Measurements from ENCODE around the gene TMEM53. TPM values are rescaled to one million over a fixed set of nuclear protein-coding genes. Genes with fewer than 3 reads are reported as not detected.
"Not testable (repeated sequence)": the region's sequence is repeated elsewhere in the genome, so short reads cannot be mapped to it uniquely, and the experiment has no call there.

TMEM53 gene
- total RNA-seq, 1 donor from 2014 or later, result 11.8 TPM

DNA sequence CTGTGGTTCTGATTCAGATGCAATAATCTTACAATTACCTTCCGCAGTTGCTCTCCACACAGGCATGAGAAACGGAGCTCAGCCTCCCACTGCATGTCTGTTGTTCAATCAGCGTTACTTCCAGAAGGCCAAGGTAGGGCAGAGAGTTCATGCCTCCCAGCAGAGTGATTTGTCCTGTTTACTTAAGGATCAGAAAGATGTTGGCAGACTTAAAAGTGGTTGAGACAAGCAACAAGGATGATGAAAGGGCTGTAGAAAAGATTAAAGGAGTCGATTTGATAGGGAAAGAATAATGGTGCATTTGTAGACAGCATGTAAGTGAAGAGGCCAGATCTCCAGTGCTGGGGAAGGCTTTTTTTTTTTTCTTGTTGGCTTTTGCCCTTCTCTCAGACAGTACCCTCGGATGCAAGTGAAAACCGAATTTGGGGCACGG is 26.9 kb upstream of the TMEM53 start:
- intact Hi-C loops (cut with DNase I), result no loop called here
- ATAC-seq (no peak), DNase-seq (ENCODE audit: missing footprints) (no peak)

DNA sequence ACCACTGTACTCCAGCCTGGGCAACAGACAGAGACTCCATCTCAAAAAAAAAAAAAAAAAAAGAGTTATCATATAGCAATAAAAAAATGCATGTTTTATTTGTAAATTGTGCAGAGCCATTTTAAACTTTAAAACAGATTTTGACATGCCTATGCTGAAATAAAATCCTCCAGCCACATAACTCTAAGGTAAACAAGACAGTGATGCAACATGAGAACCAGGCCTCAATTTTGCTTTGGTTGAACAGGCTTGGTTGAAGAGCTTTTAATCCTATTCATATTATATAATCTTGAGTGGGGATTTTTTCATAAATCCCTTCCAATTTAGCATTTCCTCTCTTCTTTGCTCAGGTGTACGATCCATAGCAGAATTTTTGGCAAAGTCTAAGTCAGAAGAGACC is 26.3 kb upstream of the TMEM53 start:
- no peak for ATAC-seq
- DNase-seq (ENCODE audit: missing footprints), result no peak
- intact Hi-C loops (cut with DNase I), result no loop called here

DNA sequence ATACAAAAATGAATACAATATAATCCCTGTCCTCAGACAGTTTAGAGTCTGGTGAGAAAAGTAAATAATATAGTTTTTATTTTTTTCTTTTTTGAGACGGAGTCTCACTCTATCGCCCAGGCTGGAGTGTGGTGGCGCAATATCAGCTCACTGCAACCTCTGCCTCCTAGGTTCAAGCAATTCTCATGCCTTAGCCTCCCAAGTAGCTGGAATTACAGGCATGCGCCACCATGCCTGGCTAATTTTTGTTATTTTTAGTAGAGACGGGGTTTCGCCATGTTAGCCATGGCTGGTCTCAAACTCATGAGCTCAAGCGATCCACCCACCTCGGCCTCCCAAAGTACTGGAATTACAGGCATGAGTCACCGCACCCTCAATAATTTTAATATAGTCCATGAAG is 25.1 kb upstream of the TMEM53 start:
- intact Hi-C loops (cut with DNase I); ATAC-seq; DNase-seq (ENCODE audit: missing footprints): not testable (repeated sequence)

DNA sequence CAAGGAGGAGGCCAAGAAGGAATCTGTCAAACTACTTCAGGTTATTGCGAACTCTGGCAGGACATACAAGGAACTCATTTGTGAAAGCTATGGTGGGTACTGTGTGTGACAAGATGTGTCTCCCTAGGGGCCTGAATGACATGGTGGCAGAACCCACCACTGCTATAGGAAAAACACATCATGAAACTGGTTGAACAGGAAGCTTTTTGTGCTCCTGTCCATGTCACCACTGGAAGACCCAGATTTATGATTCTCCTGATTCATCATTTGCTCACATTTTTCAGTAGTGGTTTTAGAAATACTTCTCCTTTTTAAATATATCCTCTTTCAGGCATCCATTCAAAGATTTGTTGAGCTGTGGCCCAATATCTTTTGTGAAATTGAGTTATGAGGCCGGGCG is 23.9 kb upstream of the TMEM53 start:
- ATAC-seq (no peak), DNase-seq (ENCODE audit: missing footprints) (no peak)
- intact Hi-C loops (cut with DNase I), result no loop called here

DNA sequence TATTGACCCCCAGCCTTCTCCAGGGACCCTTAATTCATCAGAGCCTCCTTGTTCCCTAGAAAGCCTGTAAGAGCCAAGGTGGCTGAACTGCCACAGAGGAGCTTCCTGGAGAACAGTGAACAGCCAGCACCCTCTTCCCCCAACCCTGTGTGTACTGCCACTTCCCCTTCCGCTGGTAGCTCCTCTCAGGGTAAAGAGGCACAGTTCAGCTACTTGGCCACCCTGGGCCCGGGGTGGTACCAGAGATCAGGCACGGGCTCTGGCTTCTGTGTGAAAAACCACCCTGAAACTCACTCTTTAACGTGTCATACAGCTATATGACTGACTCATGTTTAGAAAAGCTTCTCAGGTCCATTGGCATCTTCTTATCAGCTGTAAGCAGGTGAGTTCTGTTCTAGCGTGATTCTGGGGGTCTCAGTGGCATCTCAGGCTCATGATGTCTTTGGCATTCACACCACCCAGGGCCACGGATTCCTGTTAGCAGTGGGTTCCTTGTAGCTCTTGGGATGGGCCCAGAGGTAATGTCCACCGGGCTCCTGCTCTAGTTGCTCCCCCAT is 22.6 kb upstream of the TMEM53 start:
- peak; percentile 57 for ATAC-seq
- no peak for DNase-seq (ENCODE audit: missing footprints)
- intact Hi-C loops (cut with DNase I), result no loop called here

DNA sequence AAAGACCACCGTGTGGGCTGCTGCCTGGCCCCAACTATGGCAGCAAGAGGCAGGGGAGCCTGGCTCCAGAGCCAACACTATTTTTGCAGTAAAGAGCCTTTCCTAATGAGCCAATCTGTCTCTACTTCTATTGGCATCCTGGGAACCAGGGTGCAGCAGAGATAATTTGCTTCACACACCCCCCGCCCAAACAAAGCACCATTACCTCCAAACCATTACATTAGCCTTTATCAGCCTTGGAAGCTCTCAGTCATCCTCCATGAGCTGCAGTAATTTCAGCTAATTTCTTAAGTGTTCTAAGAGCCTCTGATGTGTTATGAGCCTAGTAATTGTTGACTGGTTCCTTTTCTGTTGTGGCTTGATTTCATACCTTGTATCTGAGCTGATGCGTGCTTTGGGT is 21.8 kb upstream of the TMEM53 start:
- ATAC-seq (no peak), DNase-seq (ENCODE audit: missing footprints) (no peak)
- intact Hi-C loops (cut with DNase I), result no loop called here

DNA sequence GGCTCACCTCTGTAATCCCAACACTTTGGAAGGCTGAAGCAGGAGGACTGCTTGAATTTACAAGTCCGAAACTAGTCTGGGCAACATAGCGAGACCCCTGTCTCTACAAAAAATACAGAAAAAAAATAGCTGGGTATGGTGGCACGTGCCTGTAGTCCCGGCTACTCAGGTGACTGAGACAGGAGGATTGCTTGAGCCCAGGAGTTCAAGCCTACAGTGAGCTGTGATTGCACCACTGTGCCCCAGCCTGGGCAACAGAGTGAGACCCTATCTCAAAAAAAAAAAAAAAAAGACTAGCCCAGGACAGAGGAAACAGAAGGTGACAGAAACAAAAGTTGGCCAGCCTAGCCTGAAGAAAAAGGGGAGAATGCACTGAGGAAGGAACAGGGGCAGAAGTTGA is 21.4 kb upstream of the TMEM53 start:
- ATAC-seq (no peak), DNase-seq (ENCODE audit: missing footprints) (no peak)
- intact Hi-C loops (cut with DNase I), result no loop called here

DNA sequence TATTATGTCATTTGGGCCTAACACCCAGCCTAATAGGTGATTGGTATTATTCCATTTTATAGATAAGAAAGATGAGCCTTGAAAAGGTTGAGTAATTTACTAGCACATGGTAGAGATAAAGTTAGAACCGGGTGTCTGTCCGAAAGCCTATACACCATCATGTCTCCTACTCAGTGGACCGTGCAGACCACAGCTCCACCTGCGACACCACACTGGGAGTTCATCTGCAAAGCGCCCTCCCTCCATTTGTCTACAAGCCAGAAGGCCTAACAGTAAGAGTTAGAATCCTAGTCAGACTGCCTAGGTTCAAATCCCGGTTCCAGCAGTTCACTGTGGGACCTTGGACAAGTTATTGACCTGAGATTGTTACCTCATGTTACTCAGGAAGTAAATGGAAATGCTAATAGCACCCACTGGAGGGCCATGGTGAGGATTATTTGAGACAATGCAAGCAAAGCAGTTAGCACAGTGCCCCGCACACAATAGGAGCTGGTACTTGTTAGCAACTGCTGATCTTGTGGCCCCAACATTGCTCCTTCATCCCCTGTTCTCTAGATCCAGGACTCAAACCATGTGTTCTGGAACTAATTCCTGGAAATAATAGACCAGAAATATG is 20.7 kb upstream of the TMEM53 start:
- DNase-seq (ENCODE audit: missing footprints) (no peak), ATAC-seq (no peak)
- intact Hi-C loops (cut with DNase I), result no loop called here

DNA sequence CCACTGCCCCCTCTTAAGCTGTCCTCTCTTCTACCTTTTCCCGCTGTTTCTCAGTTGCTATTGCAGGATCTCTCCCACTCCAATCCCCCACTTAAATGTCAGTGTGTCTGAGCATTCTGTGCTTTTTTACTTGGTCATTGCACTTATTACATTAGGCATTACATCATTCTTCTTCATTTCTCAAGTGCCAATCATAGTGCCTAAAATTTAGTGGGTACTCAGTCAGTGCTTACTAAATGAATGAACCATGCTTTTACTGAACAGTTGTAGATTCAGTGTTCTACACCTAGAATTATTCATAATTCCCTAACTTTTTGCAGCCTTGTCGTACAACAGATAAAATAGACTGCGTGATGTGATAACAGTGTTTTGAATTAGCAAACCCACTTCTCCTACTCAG is 19.6 kb upstream of the TMEM53 start:
- intact Hi-C loops (cut with DNase I), result no loop called here
- ATAC-seq, result no peak
- no peak for DNase-seq (ENCODE audit: missing footprints)

DNA sequence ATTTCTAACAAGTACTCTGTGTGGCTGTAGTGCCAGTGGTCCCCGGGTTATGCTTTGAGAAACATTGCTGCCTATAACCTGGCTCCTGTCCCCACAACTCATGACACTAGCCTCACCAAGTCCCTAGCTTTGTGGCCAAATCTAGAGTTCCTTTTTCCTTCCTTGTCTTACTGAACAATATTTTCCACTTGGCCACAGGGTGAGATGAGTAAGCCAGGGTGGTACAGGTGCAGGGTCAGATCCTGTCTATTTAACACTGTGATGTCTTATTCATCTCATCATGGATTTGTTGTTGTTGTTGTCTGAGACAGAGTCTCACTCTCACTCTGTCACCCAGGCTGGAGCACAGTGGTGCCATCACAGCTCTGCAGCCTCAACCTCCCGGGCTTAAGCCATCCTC is 18.9 kb upstream of the TMEM53 start:
- DNase-seq (ENCODE audit: missing footprints), result no peak
- ATAC-seq, result no peak
- intact Hi-C loops (cut with DNase I), result no loop called here

DNA sequence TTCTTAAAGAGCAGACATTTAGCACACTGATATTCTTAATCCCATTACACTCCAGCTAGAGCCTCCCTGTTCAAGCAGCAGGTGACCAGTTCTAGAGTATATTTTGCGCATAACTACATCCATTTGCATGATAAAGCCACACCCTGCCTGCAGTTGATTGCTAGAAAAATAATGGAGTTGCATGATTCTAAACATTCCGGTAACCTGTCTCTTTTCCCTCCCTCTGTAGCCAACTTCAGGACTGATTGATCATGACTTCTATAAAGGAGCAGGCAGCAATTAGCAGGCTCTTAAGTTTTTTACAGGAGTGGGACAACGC is 15.1 kb upstream of the TMEM53 start:
- ATAC-seq, result no peak

DNA sequence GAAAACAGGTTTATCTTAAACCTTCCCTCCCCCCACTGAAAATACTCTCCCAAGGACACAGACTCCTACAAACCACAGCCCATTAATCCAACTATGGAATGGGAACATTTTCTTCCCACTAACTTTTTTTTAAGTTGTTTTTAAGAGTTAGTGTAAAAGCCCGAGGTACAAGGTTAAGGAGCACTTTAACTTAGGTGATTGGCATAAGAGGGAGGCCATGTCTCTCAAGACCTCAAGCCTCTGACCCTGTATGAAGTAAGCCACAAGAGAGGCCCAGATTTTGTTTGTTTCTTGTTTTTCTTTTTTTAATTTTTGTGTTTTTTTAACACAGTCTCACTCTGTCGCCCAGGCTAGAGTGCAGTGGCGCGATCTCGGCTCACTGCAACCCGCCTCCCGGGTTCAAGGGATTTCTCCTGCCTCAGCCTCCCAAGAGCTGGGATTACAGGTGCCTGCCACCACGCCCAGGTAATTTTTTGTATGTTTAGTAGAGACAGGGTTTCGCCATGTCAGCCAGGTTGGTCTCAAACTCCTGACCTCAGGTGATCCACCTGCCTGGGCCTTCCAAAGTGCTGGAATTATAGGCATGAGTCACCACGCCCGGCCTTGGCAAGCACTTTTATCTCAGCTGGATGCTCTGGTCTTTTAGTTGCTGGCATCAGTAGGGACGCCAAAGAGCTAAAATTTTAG is 14.6 kb upstream of the TMEM53 start:
- intact Hi-C loops (cut with DNase I), result no loop called here
- no peak for ATAC-seq
- DNase-seq (ENCODE audit: missing footprints), result no peak

More for the DNA sequence above, 15.1 kb upstream of the TMEM53 start:
- DNase-seq (ENCODE audit: missing footprints), result no peak
- intact Hi-C loops (cut with DNase I), result no loop called here

DNA sequence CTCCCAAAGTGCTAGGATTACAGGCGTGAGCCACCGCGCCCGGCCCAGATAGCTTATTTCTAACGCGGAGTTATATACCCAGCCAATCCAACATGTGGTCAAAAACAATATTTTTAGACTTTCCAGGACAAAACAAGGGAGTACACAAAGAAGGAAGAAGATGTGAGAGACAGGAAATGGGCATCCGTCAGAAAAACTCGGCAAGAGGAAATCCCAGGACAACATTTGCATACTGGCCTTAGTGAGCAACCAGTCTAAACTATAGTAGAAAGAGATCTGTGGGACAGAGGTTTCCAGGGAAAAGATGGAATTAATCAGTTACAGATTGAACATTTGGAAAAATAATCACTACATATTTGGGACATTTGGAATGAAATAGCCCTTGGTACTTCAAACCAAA is 11.6 kb upstream of the TMEM53 start:
- no peak for ATAC-seq
- intact Hi-C loops (cut with DNase I), result no loop called here

DNA sequence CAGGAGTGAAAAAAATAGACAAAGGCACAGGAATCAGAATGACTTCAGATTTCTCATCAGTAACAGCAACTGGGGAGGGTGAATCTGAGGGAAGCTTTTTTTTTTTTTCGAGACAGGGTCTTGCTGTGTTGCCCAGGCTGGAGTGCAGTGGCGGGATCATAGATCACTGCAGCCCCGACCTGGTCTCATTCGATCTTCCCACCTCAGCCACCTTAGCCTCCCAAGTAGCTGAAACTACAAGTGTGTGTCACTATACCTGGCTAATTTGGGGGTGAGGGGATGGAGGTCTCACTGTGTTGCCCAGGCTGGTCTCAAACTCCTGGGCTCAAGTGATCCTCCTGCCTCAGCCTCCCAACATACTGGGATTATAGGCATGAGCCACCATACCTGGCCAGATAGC is 10.9 kb upstream of the TMEM53 start:
- intact Hi-C loops (cut with DNase I), result no loop called here
- ATAC-seq, result no peak
- DNase-seq (ENCODE audit: missing footprints), result no peak

More for the DNA sequence above, 11.6 kb upstream of the TMEM53 start:
- no peak for DNase-seq (ENCODE audit: missing footprints)

DNA sequence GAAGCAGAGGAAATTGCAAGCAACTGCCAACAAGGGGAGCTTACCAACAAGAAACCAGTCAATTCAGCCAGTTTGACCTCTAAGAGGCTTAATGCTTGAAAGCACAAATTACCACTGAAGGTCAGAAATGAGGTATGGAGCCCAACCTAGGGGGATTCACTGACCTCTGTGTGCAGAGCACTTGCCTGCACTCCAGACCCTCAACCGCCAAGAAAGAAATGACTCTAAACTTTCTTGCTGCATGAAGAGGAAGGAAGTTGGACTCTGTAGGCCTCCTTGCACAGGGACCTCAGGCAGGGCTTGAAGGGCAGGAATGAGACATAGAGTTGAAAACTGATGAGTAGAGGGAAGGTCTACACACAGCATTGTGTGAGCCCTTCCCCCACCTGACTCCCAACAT is 10.2 kb upstream of the TMEM53 start:
- ATAC-seq (no peak), DNase-seq (ENCODE audit: missing footprints) (no peak)
- intact Hi-C loops (cut with DNase I), result no loop called here

DNA sequence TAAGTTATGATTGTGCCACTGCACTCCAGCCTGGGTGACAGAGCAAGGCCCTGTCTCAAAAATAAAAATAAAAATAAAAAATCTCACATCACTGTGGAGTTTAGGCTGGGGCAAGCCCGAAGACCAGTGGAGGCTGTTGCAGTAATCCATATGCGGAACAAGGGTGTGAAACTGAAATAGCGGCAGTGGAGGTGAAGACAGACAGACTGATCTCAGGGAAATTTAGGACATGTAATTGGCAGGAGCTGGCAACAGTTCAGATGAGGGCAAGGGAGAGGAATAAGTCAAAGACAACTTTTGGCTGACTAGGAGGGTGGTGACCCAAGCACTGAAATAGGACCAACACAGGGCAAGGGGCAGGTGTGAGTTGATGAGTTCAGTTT is 8.6 kb upstream of the TMEM53 start:
- ATAC-seq (no peak), DNase-seq (ENCODE audit: missing footprints) (no peak)
- intact Hi-C loops (cut with DNase I), result no loop called here

DNA sequence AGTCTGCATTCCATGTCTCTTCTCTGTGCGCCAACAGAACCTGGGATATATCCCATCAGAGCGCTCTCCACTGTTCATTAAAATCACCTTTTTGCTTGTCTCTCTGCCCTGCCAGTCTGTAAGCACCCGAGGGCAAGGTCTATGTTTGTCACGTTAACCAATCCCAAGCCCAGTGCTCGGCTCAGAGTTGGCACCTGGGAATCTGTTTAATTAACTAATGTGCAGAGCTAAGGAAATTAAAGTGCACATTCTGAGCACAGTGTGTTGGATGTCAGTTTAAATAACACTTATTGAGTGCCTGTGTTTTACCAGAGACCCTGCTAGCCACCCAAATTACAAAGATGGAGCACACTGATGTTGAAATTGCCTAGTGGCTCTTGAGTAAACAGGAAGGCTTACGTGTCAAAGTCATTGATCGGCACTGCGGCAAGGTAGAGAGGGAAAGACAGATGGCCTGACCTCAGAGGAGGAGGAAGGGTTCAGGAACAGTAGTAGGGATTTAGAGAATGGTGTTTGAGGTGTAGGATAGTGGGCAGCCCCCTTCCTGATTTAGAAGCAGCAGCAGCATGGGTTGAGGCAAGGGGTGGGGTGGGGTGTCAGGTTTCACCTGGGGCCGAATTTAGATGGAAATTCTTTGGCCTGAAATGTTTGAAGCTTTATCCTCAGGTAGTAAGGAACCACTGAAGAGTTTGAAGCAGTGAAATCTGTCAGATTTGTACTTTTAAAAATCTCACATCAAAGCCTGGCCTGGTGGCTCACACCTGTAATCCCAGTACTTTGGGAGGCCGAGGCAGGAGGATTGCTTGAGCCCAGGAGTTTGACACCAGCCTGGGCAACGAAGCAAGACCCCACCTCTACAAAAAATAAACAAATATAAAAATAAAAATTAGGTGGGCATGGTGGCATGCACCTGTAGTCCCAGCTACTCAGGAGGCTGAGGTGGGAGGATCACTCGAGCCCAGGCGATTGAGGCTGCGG is 7.9 kb upstream of the TMEM53 start:
- intact Hi-C loops (cut with DNase I), result no loop called here
- no peak for DNase-seq (ENCODE audit: missing footprints)
- ATAC-seq, result no peak

DNA sequence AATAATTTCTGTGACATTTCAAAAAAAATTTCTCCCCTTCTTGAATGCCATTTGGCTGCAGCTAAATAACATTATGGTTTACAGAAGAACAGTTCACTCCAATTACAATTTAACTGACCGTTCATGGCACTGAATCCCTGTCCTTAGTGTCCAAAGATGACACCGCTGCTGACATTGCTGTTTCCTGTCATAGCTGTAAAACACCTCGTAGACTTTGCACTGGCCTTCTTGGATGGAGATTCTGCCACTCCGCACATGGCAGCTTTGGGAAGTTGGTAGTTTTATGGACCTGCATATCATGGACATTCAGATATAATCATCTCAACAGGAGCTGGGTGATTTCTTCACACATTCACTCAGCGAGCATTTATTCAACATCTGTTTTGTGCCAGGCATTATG is 5.2 kb upstream of the TMEM53 start:
- DNase-seq (ENCODE audit: missing footprints) (no peak), ATAC-seq (no peak)
- intact Hi-C loops (cut with DNase I), result no loop called here

DNA sequence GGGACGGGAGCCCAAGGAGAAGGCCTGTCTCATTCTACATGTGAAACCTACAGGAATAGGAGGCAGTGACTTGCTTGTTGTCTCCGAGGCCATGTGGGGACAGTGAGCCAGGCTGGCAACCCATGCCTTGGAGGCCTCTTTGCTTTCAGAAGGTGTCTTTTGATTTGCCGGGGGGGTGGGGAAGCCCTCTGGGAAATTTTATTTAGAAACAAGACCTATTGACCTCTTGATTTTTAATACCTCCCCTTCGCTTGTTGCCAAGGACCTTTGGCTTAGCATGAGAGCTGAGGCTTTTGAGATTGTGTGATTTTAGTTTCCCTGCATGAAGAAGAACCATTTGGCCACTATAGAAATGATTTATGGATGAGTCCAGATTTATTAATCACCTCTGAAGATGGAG is 4.3 kb upstream of the TMEM53 start:
- ATAC-seq (no peak), DNase-seq (ENCODE audit: missing footprints) (no peak)
- intact Hi-C loops (cut with DNase I), result no loop called here

DNA sequence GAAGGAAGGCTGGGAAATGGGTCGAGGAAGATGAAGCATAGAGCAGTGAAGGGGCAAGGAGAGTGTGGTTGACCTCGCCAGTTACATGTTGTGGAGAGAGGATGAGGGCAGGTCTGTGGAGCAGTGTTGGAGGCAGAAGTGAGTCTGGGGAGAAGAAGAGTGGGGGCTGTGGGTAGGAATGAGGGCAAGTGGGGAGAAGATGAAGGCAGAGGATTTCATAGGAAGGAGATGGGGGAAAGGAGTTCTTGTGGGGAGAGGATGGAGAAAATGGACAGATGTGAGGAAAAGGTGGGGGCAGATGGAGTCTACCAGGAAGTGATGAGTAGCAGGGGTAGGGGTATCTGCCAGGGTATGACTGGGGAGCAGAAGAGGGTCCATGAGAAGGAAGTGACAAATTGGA is 3.8 kb upstream of the TMEM53 start:
- DNase-seq (ENCODE audit: missing footprints), result no peak
- no peak for ATAC-seq
- intact Hi-C loops (cut with DNase I), result no loop called here
